ENCODE measurements around the gene ZSCAN29. TPM values are rescaled to one million over a fixed set of nuclear protein-coding genes. Genes with fewer than 3 reads are reported as not detected.
A peak's percentile ranks its signal among the peaks of the same experiment; 100 is the strongest.

The ZSCAN29 gene
- 10 to 100 TPM; 11.1 to 26.7 (median 20.1) TPM for total RNA-seq
- 10 to 100 TPM in 2 of 3 donors, 1 to 10 TPM in 1; 5.2 to 13.4 (median 10.4) TPM for polyA plus RNA-seq
- long read RNA-seq, donor 1: 0 reads
- long read RNA-seq, donor 2, full-length matches to known transcripts: 2 of 8 reads
- long read RNA-seq, donor 2, partial matches to known transcripts: 6 of 8 reads
- long read RNA-seq, donor 2, other reads (novel, unspliced or antisense): 0 of 8 reads
- long read RNA-seq, donor 3: 0 reads
- long read RNA-seq, donor 4: 0 reads
- long read RNA-seq, donor 5, full-length matches to known transcripts: 1 of 9 reads
- long read RNA-seq, donor 5, partial matches to known transcripts: 0 of 9 reads
- long read RNA-seq, donor 5, other reads (novel, unspliced or antisense): 8 of 9 reads
- long read RNA-seq, donor 6: 0 reads
- long read RNA-seq, donor 7: 0 reads
- long read RNA-seq, donor 8: 0 reads
- long read RNA-seq, donor 9: 0 reads
- long read RNA-seq, donor 10: 0 reads

DNA sequence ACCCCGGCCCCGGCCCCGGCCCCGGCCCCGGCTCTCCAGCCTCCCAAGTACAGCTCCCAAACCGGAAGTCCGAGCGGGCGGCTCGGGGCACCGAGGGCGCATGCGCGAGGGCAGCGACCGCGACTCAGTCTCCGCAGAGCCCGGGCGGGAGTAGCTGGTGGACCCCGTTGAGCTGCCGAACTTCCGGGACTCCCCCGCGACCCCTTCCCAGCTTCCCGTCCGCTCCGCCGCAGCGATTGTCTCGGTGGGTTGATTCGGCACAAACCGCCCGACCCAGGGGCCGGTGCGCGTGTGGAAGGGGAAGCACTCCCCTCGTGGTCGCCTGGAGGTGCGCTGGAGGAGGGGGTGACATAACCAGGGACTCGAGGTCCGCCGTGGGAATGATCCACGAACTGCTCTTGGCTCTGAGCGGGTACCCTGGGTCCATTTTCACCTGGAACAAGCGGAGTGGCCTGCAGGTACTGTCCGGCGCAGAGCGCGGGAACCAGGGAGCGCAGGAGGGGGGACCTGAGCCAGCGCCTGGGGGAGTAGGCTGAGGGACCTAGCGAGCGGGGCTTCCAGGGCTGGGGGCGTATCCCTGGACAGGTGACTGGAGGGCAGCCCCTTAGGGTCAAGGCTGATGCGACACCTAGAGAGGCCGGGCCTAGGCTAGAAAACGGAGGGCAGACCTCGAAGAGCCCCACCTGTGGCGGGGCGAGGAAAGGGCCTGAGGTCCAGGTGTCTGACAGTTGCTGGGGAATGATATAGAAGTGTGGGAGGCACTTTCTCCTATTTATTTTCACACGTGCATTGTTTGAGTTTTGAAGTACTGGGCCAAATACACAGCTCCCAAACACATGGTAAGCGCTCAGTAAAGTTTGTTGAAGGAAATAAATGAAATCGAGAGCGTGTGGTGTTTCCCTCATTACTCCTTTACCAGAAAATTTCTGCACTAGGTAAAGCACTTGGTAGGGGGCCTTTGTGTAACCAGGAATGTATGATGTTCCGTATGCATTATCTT is at the start of gene ZSCAN29, which contains the start of gene TUBGCP4:
Gene ZSCAN29 (minus strand): TSS at position 69 of the 1,000 bp plus-strand sequence. CDS start 1,130 bp downstream, outside the sequence.
Gene TUBGCP4 (plus strand): TSS at position 127 of the 1,000 bp plus-strand sequence. CDS start 254 bp downstream, at position 381.
- Histone ChIP-seq H3K4me1 (replicated peaks in 1 of 2) (peaks cover 4 to 21% of the 10 kb centered on the region in 2 donors), H3K27me3 (no peaks in the 10 kb centered on the region), H3K4me3 (peak within 1 kb of the TSS; percentile 68 to 97 (median 96)), H3K27ac (peak within 1 kb of the TSS in 3 of 5 donors; percentile 23 to 79 (median 52)), H3K9me3 (replicated peaks in 1 of 3) (no peaks in the 10 kb centered on the region), H3K36me3 (replicated peaks in 1 of 2) (peaks cover 0 to 9% of the 10 kb centered on the region in 2 donors)
- WGBS, 4 donors: 5 to 20% (median 7%) methylated on average over 12 to 66 of the region's 66 CpGs
- peak in 1 of 2 donors; percentile 38 for TF ChIP-seq POLR2A (IDR thresholded peaks at IDR 0.05)
- TF ChIP-seq, protein P1, sequence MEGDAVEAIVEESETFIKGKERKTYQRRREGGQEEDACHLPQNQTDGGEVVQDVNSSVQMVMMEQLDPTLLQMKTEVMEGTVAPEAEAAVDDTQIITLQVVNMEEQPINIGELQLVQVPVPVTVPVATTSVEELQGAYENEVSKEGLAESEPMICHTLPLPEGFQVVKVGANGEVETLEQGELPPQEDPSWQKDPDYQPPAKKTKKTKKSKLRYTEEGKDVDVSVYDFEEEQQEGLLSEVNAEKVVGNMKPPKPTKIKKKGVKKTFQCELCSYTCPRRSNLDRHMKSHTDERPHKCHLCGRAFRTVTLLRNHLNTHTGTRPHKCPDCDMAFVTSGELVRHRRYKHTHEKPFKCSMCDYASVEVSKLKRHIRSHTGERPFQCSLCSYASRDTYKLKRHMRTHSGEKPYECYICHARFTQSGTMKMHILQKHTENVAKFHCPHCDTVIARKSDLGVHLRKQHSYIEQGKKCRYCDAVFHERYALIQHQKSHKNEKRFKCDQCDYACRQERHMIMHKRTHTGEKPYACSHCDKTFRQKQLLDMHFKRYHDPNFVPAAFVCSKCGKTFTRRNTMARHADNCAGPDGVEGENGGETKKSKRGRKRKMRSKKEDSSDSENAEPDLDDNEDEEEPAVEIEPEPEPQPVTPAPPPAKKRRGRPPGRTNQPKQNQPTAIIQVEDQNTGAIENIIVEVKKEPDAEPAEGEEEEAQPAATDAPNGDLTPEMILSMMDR (IDR thresholded peaks at IDR 0.05): peak in 2 of 6 experiments; percentile 19 to 33
- DNase-seq: peak; percentile 67 to 82 (median 76)
- intact Hi-C loops (cut with DNase I): no loop called here

DNA sequence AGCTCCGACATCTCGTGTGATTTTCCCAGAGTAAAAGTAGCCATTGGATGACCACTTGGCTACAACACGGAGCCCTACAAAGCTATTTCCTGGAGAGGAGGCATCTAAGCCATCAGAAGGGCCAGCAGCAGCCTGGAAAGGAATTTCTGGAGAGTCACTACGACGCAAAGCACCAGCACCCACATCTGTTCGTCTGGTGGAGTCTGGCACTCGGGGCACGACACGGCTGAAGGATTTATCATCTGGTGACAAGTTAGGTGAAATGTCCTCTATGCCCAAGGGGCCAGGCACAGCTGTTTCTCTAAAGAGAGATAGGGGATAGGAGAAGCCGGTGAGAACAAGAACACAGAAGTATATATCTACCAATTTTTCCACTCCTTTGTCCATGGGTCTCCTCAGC is 49.6 kb upstream of the ZSCAN29 start:
- intact Hi-C loops (cut with DNase I): no loop called here
- no peak for TF ChIP-seq POLR2A (IDR thresholded peaks at IDR 0.05)
- TF ChIP-seq, protein P1 (IDR thresholded peaks at IDR 0.05): no peak
- Histone ChIP-seq H3K36me3 (replicated peaks in 1 of 2) (peaks cover 0 to 51% of the 10 kb centered on the region in 2 donors), H3K27me3 (no peaks in the 10 kb centered on the region), H3K27ac (no peak overlapping the region), H3K4me3 (no peak overlapping the region), H3K4me1 (replicated peaks in 1 of 2) (no peaks in the 10 kb centered on the region), H3K9me3 (replicated peaks in 1 of 3) (no peaks in the 10 kb centered on the region)
- 87 to 94% (median 88%) methylated on average over 10 of the region's 10 CpGs for WGBS, 4 donors
- no peak for DNase-seq

DNA sequence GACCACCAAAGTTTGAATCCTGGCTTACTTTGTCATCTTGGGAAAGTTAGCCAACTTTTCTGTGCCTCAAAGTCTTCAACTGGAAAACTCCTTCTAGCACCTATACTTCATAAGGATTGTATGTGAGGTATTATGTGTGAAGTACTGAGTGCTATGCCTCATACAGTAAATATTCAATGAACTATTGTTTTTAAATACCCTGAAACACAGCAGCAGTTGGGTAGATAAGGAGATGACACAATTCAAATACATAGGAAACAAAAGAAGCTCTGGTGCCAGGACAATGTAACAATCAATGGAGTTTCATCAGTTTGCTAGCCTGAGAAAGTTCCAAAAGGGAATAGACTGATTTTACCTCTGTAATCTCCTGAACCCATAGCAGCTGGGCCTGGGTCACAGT is 43.4 kb upstream of the ZSCAN29 start:
- Histone ChIP-seq H3K36me3 (replicated peaks in 1 of 2) (peaks cover 0 to 75% of the 10 kb centered on the region in 2 donors), H3K4me3 (no peak overlapping the region), H3K27me3 (no peaks in the 10 kb centered on the region), H3K9me3 (replicated peaks in 1 of 3) (no peaks in the 10 kb centered on the region), H3K4me1 (replicated peaks in 1 of 2) (no peaks in the 10 kb centered on the region), H3K27ac (no peak overlapping the region)
- no peak for TF ChIP-seq POLR2A (IDR thresholded peaks at IDR 0.05)
- TF ChIP-seq, protein P1 (IDR thresholded peaks at IDR 0.05): no peak
- DNase-seq: no peak
- intact Hi-C loops (cut with DNase I): no loop called here

DNA sequence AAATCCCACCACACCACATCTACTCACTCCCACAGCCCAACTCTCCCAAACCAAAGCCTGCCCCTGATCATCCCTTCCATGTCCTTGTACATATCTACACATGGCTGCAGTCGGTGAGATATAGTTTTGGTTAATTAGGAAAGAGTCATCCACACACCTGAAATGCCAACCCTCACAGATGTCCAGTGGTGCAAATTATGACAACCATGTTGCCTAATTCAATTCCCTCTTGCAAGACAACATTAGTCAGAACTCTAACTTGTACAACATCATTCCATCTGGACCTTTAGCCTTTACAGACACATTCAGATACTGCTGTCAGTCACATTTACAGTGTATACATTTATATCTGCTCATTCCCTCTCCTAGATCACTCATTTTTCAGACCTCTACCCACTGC is 41.3 kb upstream of the ZSCAN29 start:
- H3K9me3 ChIP-seq (replicated peaks in 1 of 3): no peaks in the 10 kb centered on the region
- WGBS, 4 donors: 92 to 100% (median 95%) methylated on average over 1 of the region's 1 CpG
- peaks cover 0 to 96% of the 10 kb centered on the region in 2 donors for H3K36me3 ChIP-seq (replicated peaks in 1 of 2)
- no peaks in the 10 kb centered on the region for H3K27me3 ChIP-seq
- no peak overlapping the region for H3K4me3 ChIP-seq
- no peak for DNase-seq
- intact Hi-C loops (cut with DNase I): no loop called here
- H3K27ac ChIP-seq: no peak overlapping the region
- TF ChIP-seq, protein P1 (IDR thresholded peaks at IDR 0.05): no peak
- no peak for TF ChIP-seq POLR2A (IDR thresholded peaks at IDR 0.05)
- H3K4me1 ChIP-seq (replicated peaks in 1 of 2): no peaks in the 10 kb centered on the region

Data from adrenal gland (tissue), 19 donors.